Inflammatory macrophage treated with lipopolysaccharide for 4 hours (primary cell): ENCODE data around the gene UQCRC1.
A peak's percentile ranks its signal among the peaks of the same experiment; 100 is the strongest.
"Not testable (repeated sequence)": the region's sequence is repeated elsewhere in the genome, so short reads cannot be mapped to it uniquely, and the experiment has no call there.

Experiments
- DNase-seq: peaks from one replicate; pipeline ENCODE4 v3.0.0-alpha.2; 2020

The UQCRC1 gene

GRCh38 chr3:48553886-48554845 is 55.3 kb downstream of the UQCRC1 start:
- DNase-seq, result no peak

GRCh38 chr3:48553361-48553760 is 56.1 kb downstream of the UQCRC1 start:
- peak; percentile 35 for DNase-seq

- DNase-seq, result no peak
Observed at GRCh38 chr3:48552111-48552951, 57.1 kb downstream of the UQCRC1 start.

- not testable (repeated sequence) for DNase-seq
Observed at GRCh38 chr3:48551651-48552050, 57.8 kb downstream of the UQCRC1 start.
